ENCODE data around the gene PRKCSH. TPM values are rescaled to one million over a fixed set of nuclear protein-coding genes. Genes with fewer than 3 reads are reported as not detected.
"Not testable (repeated sequence)": the region's sequence is repeated elsewhere in the genome, so short reads cannot be mapped to it uniquely, and the experiment has no call there.

Gene PRKCSH
- total RNA-seq, 1 donor from 2014 or later = 318 TPM

DNA sequence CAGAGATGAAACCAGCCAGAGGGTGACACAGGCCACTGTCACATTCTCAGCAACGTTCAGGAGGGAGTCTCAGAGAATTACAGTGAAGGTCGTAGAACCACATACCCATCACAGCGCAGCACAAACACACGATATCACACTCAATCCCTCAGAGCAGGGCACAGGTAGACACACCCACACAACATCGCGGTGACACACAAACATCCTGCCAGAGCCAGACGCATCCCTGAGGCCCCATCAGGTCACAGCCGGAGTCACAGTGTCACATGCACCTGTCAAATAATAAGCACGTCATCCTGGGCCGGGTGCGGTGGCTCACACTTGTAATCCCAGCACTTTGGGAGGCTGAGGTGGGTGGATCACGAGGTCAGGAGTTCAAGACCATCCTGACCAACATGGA is 28.0 kb downstream of the PRKCSH start:
- peaks cover 4% of the 10 kb centered on the region for H3K27me3 Mint-ChIP-seq (ENCODE audit: low read depth)
- no peaks in the 10 kb centered on the region for H3K36me3 Mint-ChIP-seq (ENCODE audit: low read depth)
- H3K9me3 Mint-ChIP-seq (ENCODE audit: low read depth) = no peaks in the 10 kb centered on the region
- no peaks in the 10 kb centered on the region for H3K4me1 Mint-ChIP-seq (ENCODE audit: low read depth)
- H3K27ac Mint-ChIP-seq (ENCODE audit: unreplicated experiment) = no peak overlapping the region
- no peak for TF ChIP-seq CTCF (IDR thresholded peaks at IDR 0.05)
- DNase-seq (ENCODE audit: low spot score) = no peak
- no peak overlapping the region for H3K4me3 Mint-ChIP-seq (ENCODE audit: unreplicated experiment)

GRCh38 chr19:11464333-11465265 is 29.2 kb downstream of the PRKCSH start:
- H3K36me3 Mint-ChIP-seq (ENCODE audit: low read depth) = no peaks in the 10 kb centered on the region
- H3K4me3 Mint-ChIP-seq (ENCODE audit: unreplicated experiment) = no peak overlapping the region
- H3K27ac Mint-ChIP-seq (ENCODE audit: unreplicated experiment) = no peak overlapping the region
- no peaks in the 10 kb centered on the region for H3K4me1 Mint-ChIP-seq (ENCODE audit: low read depth)
- no peaks in the 10 kb centered on the region for H3K9me3 Mint-ChIP-seq (ENCODE audit: low read depth)
- DNase-seq (ENCODE audit: low spot score) = no peak
- H3K27me3 Mint-ChIP-seq (ENCODE audit: low read depth) = peaks cover 4% of the 10 kb centered on the region
- TF ChIP-seq CTCF (IDR thresholded peaks at IDR 0.05) = no peak

DNA sequence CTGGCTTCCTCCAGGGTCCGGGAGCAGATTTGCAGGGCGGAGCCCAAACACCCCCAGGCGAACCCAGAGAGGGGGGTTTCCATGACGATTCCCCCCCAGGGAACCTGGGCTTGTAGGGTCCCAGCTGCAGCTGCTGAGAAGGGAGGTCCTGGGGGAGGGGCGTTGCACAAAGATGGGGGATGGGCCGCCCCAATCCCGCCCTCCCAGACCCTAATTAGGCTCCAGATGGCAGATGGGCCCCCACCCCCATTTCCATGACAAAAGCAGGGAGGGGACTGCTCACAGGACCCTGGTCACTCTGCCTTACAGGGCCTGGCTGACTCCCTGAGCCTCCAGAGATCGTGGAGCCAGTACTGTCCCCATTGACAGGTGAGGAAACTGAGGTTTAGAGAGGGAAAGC is 30.2 kb downstream of the PRKCSH start:
- Mint-ChIP-seq H3K4me1 (ENCODE audit: low read depth) (no peaks in the 10 kb centered on the region), H3K27me3 (ENCODE audit: low read depth) (peaks cover 1% of the 10 kb centered on the region), H3K9me3 (ENCODE audit: low read depth) (no peaks in the 10 kb centered on the region), H3K36me3 (ENCODE audit: low read depth) (no peaks in the 10 kb centered on the region), H3K4me3 (ENCODE audit: unreplicated experiment) (no peak overlapping the region), H3K27ac (ENCODE audit: unreplicated experiment) (no peak overlapping the region)
- DNase-seq (ENCODE audit: low spot score) = no peak
- TF ChIP-seq CTCF (IDR thresholded peaks at IDR 0.05) = no peak

GRCh38 chr19:11468266-11468845 is 32.9 kb downstream of the PRKCSH start:
- not testable (repeated sequence) for H3K36me3 Mint-ChIP-seq (ENCODE audit: low read depth); H3K4me3 Mint-ChIP-seq (ENCODE audit: unreplicated experiment); H3K27ac Mint-ChIP-seq (ENCODE audit: unreplicated experiment); DNase-seq (ENCODE audit: low spot score); H3K27me3 Mint-ChIP-seq (ENCODE audit: low read depth); H3K9me3 Mint-ChIP-seq (ENCODE audit: low read depth); H3K4me1 Mint-ChIP-seq (ENCODE audit: low read depth)

DNA sequence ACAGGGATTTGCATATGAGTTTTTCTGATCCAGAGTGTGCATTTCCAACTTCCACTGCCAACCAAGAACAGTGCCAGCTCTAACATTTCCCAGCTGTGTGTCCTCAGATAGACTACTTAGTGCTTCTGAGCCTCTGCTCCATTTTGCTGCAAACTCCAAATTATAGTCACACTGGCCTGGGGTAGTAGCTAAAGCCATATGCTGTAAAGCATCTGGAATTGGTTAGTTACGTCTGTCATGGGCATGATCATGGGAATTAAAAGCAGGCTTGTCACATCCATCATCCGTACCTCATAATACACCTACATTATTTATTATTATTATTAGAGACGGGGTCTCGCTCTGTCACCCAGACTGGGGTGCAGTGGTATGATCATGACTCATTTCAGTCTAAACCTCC is 38.3 kb downstream of the PRKCSH start:
- Mint-ChIP-seq H3K9me3 (ENCODE audit: low read depth) (no peaks in the 10 kb centered on the region), H3K27ac (ENCODE audit: unreplicated experiment) (no peak overlapping the region), H3K36me3 (ENCODE audit: low read depth) (no peaks in the 10 kb centered on the region), H3K27me3 (ENCODE audit: low read depth) (peaks cover 16% of the 10 kb centered on the region), H3K4me3 (ENCODE audit: unreplicated experiment) (no peak overlapping the region), H3K4me1 (ENCODE audit: low read depth) (no peaks in the 10 kb centered on the region)
- no peak for DNase-seq (ENCODE audit: low spot score)
- TF ChIP-seq CTCF (IDR thresholded peaks at IDR 0.05) = no peak

DNA sequence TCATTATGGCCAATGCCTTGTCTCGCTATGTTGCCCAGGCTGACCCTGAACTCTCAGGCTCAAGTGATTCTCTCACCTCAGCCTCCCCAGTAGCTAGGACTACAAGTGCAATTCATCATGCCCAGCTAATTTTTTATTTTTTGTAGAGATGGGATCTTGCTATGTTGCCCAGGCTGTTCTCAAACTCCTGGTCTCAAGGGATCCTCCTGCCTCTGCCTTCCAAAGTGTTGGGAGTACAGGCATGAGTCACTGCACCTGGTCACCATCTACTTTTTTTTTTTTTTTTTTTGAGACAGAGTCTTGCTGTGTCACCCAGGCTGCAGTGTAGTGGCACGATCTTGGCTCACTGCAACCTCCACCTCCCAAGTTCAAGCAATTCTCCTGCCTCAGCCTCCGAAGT is 39.9 kb downstream of the PRKCSH start:
- H3K27me3 Mint-ChIP-seq (ENCODE audit: low read depth) = peaks cover 21% of the 10 kb centered on the region
- H3K9me3 Mint-ChIP-seq (ENCODE audit: low read depth); H3K27ac Mint-ChIP-seq (ENCODE audit: unreplicated experiment); H3K4me1 Mint-ChIP-seq (ENCODE audit: low read depth); H3K36me3 Mint-ChIP-seq (ENCODE audit: low read depth); H3K4me3 Mint-ChIP-seq (ENCODE audit: unreplicated experiment); DNase-seq (ENCODE audit: low spot score): not testable (repeated sequence)

Data from chondrocyte (in vitro differentiated cells).